CD4-positive, alpha-beta T cell treated with Interleukin-4 for 4 hours (primary cell): ENCODE results near the gene SHISA6.
"Not testable (repeated sequence)": the region's sequence is repeated elsewhere in the genome, so short reads cannot be mapped to it uniquely, and the experiment has no call there.

Source experiments
- DNase-seq: peaks from one replicate; pipeline ENCODE4 v3.0.0-alpha.2; 2020

SHISA6 gene

GRCh38 chr17:11303773-11304394 lies 62.9 kb downstream of the SHISA6 start:
- DNase-seq: no peak

DNA sequence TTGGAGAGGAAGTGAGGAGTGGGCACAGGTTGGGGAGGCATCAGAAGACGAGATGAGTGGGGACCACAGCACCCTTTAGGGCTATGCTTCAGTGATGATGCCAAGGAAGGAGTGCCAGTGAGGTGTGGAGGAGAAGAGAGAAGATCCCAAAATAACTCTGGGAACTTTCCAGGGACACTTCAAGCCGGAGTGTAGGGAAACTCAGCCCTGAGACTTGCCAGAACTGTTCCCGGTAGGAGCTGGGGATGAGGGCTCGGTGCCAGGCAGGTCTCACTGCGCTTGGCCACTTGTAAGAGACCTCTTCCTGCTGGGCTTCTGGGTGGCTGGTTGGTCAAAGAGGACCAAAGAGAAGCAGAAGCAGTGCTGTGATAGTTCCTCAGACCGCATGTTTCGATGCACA lies 63.6 kb downstream of the SHISA6 start:
- DNase-seq: no peak

- no peak for DNase-seq
Measured at GRCh38 chr17:11305524-11305923, 64.5 kb downstream of the SHISA6 start.

GRCh38 chr17:11308531-11308930 lies 67.5 kb downstream of the SHISA6 start:
- DNase-seq: no peak

GRCh38 chr17:11309033-11309432 lies 68.0 kb downstream of the SHISA6 start:
- DNase-seq: no peak

DNA sequence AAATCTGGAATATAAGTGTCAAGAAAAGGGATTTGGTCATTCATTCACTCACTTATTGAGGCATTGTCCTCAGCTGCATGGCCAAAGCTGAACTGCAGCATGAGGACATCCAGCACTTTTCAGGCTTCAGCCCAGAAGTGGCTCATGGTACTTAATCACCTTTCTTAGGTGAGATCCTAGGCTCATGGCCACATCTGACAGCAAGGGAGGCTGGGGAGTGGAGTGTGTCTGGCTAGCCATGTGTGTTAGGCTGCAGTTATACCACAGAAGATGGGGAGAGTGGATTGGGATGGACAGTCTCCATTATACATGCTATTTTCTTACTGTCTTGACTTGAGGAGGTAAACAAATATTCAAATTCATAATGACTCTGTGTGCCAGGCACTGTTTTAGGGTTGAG lies 68.8 kb downstream of the SHISA6 start:
- no peak for DNase-seq

GRCh38 chr17:11316451-11316850 lies 75.4 kb downstream of the SHISA6 start:
- DNase-seq: not testable (repeated sequence)

- DNase-seq: no peak
Measured at GRCh38 chr17:11318207-11318606, 77.2 kb downstream of the SHISA6 start.

DNA sequence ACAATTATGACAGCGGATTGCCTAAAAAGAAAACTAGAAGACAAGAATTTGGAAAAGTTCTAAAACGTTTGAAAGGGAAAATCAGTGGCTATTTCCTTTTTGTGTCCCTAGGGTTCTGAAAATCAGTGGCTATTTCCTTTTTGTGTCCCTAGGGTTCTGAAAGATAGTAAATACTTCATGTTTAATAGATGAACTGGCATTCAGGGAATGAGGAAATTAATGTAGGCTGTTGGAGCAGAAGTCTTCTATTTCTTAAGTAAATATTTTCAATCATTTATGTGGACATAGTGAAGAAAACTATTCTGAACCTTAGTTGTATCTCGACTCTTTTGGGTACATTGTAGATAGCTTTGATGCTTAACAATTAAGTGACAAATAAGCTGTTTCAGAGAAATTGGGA lies 78.9 kb downstream of the SHISA6 start:
- DNase-seq: no peak

GRCh38 chr17:11324021-11324420 lies 83.0 kb downstream of the SHISA6 start:
- DNase-seq: no peak

GRCh38 chr17:11324846-11325420 lies 83.9 kb downstream of the SHISA6 start:
- DNase-seq: no peak

DNA sequence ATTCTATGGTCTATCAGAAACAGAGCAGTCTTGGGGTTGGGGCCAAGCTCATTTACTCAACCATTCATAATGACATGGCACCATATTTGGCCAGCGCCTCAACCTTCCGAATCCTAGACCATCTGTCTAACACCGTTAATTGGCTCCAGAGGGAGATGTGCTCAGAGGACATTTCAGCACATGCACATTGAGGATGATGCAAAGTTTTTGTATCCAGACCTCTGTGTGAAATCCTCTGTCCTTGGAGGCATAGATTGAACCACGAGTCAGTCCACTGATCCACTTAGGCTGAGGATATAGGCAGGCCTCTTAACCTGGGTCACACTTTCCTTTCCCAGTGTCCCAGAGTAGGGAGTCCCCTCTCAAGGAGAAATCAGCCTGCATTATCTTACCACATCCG lies 85.5 kb downstream of the SHISA6 start:
- DNase-seq: no peak

GRCh38 chr17:11328770-11329169 lies 87.8 kb downstream of the SHISA6 start:
- DNase-seq: no peak

DNA sequence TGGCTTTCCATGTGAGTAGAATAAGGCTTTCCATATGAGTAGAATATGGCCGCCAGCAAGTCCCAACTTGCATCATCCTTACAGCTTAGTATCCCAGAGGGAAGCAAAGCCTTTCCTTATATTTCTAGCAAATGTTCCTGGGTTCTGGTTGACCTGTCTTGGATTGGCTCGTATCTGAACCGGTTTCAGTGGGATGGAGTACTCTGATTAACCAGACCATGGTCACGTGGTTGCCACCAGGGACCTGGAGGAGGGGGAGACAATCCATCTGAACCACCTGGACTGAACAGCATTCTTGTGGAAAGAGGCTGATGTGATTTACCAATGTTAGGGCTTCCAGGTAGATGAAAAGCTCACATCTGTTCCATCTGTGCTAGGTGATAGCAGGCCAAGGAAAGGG lies 89.0 kb downstream of the SHISA6 start:
- no peak for DNase-seq

- no peak for DNase-seq
Measured at GRCh38 chr17:11330826-11331225, 89.8 kb downstream of the SHISA6 start.

GRCh38 chr17:11331547-11332513 lies 90.8 kb downstream of the SHISA6 start:
- no peak for DNase-seq

GRCh38 chr17:11332706-11333105 lies 91.7 kb downstream of the SHISA6 start:
- no peak for DNase-seq

GRCh38 chr17:11334493-11334892 lies 93.5 kb downstream of the SHISA6 start:
- DNase-seq: no peak

- no peak for DNase-seq
Measured at GRCh38 chr17:11336290-11336689, 95.3 kb downstream of the SHISA6 start.

DNA sequence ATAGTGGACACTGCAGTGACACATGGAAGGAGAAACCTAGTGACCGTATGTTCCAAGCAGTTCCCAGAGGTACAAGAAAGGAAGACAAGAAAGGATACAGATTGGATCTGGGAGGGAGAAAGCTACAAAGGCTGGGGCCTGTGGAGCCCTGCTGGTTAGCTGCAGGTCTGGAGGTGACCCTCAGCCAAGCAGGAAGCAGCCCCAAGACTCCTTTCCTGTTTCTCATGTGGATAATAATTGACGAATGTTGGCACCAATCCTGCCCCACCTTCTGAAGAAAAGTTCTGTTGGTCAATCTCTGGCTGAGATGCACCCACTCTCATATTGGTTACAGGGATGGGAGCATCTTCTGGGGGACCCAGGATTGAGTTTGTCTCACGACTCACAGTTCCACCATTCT lies 99.8 kb downstream of the SHISA6 start:
- DNase-seq: no peak

DNA sequence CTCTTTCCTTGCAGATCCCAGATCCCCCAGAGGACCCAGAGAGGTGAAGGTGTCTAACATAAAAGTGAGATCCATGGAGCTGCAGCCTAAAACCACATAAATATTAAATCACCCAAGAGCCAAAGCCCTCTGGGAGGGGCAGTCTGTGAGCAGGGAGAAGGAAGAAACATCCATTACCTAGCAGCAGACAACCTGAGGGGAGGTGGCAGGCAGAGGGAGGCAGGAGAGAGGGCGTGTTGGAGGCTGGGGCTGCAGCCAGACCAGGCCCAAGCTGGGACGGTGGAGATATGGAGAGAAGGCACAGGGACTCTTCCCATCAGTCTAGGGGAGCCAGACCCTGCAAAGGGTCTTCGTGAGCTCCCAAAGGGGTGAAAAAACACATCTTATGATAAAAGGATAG lies 101.1 kb downstream of the SHISA6 start:
- no peak for DNase-seq

DNA sequence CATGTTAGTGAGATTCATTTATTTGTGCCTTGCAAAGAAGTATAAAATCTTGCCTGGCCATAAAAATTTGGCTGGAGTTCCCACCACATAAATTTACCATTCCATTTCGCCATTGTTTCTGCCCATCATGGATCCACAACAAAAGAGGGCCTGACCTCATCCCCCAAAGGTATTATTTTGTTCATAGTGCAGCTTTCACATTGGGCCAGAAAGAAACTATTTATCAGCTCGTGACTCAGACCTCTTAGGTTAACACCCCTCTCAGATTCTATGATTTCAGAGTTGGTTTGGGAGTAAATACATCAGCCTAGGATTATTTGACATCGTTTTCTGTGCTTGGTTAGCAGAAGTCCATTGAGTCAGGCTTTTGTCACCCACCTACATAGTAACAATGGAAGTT lies 108.1 kb downstream of the SHISA6 start:
- no peak for DNase-seq

DNA sequence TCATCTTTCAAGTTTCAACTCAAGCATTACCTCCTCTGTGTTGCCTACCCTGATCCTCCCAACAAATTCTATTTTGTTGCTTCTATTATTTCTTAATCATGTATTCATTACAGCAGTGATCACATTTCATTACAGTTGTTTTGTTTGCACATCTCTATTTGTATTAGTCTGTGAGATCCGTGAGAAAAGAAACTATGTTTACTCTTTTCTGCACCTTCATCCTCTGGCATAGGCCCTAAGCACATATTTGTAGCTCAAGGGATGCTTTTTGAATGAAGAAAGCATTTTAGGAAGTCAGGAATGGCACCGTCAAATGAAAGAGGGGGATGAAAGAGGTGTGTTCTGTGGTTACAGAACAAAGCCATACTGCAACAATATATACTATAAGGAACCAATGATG lies 110.5 kb downstream of the SHISA6 start:
- DNase-seq: no peak

DNA sequence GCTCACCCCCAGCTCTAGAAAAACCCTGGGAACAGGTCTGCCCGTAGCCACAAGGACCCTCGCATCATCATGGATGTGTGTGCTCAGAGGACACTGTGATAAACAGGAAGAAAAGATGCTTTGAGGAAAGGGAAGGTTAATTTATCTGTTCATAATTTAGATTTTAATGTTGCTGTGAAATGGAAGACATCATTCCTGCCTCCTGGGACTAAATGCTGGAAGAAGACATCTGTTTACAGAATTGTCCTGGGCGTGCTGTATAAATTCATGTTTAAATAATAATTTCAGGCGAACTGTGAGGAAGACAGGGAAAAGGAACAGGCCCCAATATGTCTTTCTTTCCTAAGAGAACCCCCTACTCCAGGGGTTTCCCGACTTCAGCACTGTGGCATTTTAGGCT lies 112.6 kb downstream of the SHISA6 start:
- DNase-seq: no peak
